ENCODE measurements around the gene FJX1. TPM values are rescaled to one million over a fixed set of nuclear protein-coding genes. Genes with fewer than 3 reads are reported as not detected.
A peak's percentile ranks its signal among the peaks of the same experiment; 100 is the strongest.

Gene FJX1
- total RNA-seq, 1 experiment from 2014 or later, result 8.3 TPM

DNA sequence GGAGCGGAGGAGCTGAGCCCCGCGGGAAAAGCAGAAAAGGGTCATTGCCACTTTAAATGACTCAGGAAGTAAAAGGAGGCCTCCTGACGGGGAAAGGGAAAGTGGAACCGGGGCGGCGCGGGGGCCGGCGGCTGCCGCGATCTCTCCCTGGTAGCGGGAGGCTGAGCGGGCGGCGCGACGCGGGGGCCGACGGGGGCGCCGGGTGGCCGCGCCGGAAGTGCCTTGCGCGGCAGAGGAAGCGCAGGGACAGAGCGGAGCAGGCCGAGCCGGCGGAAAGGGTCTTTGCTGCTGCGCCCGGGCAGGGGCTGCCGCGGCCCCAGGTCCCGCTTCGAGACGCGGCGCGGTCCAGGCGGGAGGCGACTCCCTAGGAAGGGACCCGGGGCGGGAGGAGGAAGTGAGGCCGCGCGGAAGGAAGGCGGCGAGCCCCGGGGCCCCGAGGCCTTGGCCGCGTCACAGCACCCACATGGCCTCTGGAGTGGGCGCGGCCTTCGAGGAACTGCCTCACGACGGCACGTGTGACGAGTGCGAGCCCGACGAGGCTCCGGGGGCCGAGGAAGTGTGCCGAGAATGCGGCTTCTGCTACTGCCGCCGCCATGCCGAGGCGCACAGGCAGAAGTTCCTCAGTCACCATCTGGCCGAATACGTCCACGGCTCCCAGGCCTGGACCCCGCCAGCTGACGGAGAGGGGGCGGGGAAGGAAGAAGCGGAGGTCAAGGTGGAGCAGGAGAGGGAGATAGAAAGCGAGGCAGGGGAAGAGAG lies 44.6 kb downstream of the FJX1 start, which contains the start of gene TRIM44 (continued):
- TF ChIP-seq, protein P1, sequence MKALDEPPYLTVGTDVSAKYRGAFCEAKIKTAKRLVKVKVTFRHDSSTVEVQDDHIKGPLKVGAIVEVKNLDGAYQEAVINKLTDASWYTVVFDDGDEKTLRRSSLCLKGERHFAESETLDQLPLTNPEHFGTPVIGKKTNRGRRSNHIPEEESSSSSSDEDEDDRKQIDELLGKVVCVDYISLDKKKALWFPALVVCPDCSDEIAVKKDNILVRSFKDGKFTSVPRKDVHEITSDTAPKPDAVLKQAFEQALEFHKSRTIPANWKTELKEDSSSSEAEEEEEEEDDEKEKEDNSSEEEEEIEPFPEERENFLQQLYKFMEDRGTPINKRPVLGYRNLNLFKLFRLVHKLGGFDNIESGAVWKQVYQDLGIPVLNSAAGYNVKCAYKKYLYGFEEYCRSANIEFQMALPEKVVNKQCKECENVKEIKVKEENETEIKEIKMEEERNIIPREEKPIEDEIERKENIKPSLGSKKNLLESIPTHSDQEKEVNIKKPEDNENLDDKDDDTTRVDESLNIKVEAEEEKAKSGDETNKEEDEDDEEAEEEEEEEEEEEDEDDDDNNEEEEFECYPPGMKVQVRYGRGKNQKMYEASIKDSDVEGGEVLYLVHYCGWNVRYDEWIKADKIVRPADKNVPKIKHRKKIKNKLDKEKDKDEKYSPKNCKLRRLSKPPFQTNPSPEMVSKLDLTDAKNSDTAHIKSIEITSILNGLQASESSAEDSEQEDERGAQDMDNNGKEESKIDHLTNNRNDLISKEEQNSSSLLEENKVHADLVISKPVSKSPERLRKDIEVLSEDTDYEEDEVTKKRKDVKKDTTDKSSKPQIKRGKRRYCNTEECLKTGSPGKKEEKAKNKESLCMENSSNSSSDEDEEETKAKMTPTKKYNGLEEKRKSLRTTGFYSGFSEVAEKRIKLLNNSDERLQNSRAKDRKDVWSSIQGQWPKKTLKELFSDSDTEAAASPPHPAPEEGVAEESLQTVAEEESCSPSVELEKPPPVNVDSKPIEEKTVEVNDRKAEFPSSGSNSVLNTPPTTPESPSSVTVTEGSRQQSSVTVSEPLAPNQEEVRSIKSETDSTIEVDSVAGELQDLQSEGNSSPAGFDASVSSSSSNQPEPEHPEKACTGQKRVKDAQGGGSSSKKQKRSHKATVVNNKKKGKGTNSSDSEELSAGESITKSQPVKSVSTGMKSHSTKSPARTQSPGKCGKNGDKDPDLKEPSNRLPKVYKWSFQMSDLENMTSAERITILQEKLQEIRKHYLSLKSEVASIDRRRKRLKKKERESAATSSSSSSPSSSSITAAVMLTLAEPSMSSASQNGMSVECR (CRISPR knock-in tag; IDR thresholded peaks at IDR 0.05; ENCODE audit: borderline replicate concordance), result peak; percentile 100
- TF ChIP-seq ZNF396 (CRISPR knock-in tag; IDR thresholded peaks at IDR 0.05; ENCODE audit: borderline replicate concordance) (no peak; the same call in 1 of the 2 replicates), NFATC4 (CRISPR knock-in tag; IDR thresholded peaks at IDR 0.05) (no peak), IRF2 (CRISPR knock-in tag; IDR thresholded peaks at IDR 0.05; ENCODE audit: borderline replicate concordance, low read depth) (no peak; the same call in 1 of the 2 replicates), ELF4 (CRISPR knock-in tag; IDR thresholded peaks at IDR 0.05; ENCODE audit: low read depth) (peak; percentile 98), NFYB (CRISPR knock-in tag; conservative IDR thresholded peaks at IDR 0.05; ENCODE audit: low read depth) (peak; percentile 64), TEAD1 (CRISPR knock-in tag; IDR thresholded peaks at IDR 0.05) (peak; percentile 99), ETV6 (CRISPR knock-in tag; IDR thresholded peaks at IDR 0.05) (peak; percentile 99), MYBL2 (CRISPR knock-in tag; IDR thresholded peaks at IDR 0.05) (peak; percentile 98), RORB (CRISPR knock-in tag; IDR thresholded peaks at IDR 0.05) (no peak), ZNF138 (CRISPR knock-in tag; conservative IDR thresholded peaks at IDR 0.05) (peak; percentile 98), GABPB1 (CRISPR knock-in tag; IDR thresholded peaks at IDR 0.05) (peak; percentile 90), ZNF121 (CRISPR knock-in tag; IDR thresholded peaks at IDR 0.05) (peak; percentile 90), ZBTB21 (CRISPR knock-in tag; IDR thresholded peaks at IDR 0.05; ENCODE audit: borderline replicate concordance) (peak; percentile 97)
- TF ChIP-seq, protein P2, sequence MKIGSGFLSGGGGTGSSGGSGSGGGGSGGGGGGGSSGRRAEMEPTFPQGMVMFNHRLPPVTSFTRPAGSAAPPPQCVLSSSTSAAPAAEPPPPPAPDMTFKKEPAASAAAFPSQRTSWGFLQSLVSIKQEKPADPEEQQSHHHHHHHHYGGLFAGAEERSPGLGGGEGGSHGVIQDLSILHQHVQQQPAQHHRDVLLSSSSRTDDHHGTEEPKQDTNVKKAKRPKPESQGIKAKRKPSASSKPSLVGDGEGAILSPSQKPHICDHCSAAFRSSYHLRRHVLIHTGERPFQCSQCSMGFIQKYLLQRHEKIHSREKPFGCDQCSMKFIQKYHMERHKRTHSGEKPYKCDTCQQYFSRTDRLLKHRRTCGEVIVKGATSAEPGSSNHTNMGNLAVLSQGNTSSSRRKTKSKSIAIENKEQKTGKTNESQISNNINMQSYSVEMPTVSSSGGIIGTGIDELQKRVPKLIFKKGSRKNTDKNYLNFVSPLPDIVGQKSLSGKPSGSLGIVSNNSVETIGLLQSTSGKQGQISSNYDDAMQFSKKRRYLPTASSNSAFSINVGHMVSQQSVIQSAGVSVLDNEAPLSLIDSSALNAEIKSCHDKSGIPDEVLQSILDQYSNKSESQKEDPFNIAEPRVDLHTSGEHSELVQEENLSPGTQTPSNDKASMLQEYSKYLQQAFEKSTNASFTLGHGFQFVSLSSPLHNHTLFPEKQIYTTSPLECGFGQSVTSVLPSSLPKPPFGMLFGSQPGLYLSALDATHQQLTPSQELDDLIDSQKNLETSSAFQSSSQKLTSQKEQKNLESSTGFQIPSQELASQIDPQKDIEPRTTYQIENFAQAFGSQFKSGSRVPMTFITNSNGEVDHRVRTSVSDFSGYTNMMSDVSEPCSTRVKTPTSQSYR (CRISPR knock-in tag; IDR thresholded peaks at IDR 0.05), result peak; percentile 99
- TF ChIP-seq, protein P3, sequence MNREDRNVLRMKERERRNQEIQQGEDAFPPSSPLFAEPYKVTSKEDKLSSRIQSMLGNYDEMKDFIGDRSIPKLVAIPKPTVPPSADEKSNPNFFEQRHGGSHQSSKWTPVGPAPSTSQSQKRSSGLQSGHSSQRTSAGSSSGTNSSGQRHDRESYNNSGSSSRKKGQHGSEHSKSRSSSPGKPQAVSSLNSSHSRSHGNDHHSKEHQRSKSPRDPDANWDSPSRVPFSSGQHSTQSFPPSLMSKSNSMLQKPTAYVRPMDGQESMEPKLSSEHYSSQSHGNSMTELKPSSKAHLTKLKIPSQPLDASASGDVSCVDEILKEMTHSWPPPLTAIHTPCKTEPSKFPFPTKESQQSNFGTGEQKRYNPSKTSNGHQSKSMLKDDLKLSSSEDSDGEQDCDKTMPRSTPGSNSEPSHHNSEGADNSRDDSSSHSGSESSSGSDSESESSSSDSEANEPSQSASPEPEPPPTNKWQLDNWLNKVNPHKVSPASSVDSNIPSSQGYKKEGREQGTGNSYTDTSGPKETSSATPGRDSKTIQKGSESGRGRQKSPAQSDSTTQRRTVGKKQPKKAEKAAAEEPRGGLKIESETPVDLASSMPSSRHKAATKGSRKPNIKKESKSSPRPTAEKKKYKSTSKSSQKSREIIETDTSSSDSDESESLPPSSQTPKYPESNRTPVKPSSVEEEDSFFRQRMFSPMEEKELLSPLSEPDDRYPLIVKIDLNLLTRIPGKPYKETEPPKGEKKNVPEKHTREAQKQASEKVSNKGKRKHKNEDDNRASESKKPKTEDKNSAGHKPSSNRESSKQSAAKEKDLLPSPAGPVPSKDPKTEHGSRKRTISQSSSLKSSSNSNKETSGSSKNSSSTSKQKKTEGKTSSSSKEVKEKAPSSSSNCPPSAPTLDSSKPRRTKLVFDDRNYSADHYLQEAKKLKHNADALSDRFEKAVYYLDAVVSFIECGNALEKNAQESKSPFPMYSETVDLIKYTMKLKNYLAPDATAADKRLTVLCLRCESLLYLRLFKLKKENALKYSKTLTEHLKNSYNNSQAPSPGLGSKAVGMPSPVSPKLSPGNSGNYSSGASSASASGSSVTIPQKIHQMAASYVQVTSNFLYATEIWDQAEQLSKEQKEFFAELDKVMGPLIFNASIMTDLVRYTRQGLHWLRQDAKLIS (CRISPR knock-in tag; IDR thresholded peaks at IDR 0.05; ENCODE audit: borderline replicate concordance), result peak; percentile 94; the same call in 1 of the 2 replicates
- TF ChIP-seq, protein P4, sequence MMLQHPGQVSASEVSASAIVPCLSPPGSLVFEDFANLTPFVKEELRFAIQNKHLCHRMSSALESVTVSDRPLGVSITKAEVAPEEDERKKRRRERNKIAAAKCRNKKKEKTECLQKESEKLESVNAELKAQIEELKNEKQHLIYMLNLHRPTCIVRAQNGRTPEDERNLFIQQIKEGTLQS (CRISPR knock-in tag; conservative IDR thresholded peaks at IDR 0.05), result peak; percentile 97
- TF ChIP-seq, protein P5, sequence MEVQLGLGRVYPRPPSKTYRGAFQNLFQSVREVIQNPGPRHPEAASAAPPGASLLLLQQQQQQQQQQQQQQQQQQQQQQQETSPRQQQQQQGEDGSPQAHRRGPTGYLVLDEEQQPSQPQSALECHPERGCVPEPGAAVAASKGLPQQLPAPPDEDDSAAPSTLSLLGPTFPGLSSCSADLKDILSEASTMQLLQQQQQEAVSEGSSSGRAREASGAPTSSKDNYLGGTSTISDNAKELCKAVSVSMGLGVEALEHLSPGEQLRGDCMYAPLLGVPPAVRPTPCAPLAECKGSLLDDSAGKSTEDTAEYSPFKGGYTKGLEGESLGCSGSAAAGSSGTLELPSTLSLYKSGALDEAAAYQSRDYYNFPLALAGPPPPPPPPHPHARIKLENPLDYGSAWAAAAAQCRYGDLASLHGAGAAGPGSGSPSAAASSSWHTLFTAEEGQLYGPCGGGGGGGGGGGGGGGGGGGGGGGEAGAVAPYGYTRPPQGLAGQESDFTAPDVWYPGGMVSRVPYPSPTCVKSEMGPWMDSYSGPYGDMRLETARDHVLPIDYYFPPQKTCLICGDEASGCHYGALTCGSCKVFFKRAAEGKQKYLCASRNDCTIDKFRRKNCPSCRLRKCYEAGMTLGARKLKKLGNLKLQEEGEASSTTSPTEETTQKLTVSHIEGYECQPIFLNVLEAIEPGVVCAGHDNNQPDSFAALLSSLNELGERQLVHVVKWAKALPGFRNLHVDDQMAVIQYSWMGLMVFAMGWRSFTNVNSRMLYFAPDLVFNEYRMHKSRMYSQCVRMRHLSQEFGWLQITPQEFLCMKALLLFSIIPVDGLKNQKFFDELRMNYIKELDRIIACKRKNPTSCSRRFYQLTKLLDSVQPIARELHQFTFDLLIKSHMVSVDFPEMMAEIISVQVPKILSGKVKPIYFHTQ (CRISPR knock-in tag; IDR thresholded peaks at IDR 0.05), result no peak
- TF ChIP-seq, protein P6, sequence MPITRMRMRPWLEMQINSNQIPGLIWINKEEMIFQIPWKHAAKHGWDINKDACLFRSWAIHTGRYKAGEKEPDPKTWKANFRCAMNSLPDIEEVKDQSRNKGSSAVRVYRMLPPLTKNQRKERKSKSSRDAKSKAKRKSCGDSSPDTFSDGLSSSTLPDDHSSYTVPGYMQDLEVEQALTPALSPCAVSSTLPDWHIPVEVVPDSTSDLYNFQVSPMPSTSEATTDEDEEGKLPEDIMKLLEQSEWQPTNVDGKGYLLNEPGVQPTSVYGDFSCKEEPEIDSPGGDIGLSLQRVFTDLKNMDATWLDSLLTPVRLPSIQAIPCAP (CRISPR knock-in tag; IDR thresholded peaks at IDR 0.05), result peak; percentile 99
- TF ChIP-seq, protein P7, sequence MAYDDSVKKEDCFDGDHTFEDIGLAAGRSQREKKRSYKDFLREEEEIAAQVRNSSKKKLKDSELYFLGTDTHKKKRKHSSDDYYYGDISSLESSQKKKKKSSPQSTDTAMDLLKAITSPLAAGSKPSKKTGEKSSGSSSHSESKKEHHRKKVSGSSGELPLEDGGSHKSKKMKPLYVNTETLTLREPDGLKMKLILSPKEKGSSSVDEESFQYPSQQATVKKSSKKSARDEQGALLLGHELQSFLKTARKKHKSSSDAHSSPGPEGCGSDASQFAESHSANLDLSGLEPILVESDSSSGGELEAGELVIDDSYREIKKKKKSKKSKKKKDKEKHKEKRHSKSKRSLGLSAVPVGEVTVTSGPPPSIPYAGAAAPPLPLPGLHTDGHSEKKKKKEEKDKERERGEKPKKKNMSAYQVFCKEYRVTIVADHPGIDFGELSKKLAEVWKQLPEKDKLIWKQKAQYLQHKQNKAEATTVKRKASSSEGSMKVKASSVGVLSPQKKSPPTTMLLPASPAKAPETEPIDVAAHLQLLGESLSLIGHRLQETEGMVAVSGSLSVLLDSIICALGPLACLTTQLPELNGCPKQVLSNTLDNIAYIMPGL (CRISPR knock-in tag; IDR thresholded peaks at IDR 0.05), result peak; percentile 89
- TF ChIP-seq, protein P8, sequence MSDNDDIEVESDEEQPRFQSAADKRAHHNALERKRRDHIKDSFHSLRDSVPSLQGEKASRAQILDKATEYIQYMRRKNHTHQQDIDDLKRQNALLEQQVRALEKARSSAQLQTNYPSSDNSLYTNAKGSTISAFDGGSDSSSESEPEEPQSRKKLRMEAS (CRISPR knock-in tag; IDR thresholded peaks at IDR 0.05), result peak; percentile 100
